Measurements from ENCODE around the gene CSRP3.

DNA sequence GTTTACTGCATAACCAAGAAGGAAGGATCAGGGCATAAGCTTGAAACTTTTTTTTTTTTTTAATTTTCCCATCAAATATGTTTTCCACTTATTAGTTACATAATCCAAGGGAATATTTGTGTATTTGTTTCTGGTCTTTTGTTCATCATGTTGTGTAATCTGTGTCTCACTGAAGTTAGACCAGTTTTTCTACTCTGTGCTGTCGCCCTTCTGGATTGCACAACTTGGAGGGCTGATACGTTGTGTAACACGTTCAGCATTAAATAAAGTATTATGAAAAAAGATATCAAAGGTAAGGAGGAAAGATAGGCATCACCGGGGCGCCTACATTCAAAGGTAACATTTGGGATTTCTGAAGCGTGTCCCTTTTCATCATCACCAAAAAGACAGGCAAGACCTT lies 42.3 kb upstream of the CSRP3 start:
- TF ChIP-seq, protein P1, sequence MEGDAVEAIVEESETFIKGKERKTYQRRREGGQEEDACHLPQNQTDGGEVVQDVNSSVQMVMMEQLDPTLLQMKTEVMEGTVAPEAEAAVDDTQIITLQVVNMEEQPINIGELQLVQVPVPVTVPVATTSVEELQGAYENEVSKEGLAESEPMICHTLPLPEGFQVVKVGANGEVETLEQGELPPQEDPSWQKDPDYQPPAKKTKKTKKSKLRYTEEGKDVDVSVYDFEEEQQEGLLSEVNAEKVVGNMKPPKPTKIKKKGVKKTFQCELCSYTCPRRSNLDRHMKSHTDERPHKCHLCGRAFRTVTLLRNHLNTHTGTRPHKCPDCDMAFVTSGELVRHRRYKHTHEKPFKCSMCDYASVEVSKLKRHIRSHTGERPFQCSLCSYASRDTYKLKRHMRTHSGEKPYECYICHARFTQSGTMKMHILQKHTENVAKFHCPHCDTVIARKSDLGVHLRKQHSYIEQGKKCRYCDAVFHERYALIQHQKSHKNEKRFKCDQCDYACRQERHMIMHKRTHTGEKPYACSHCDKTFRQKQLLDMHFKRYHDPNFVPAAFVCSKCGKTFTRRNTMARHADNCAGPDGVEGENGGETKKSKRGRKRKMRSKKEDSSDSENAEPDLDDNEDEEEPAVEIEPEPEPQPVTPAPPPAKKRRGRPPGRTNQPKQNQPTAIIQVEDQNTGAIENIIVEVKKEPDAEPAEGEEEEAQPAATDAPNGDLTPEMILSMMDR (conservative IDR thresholded peaks at IDR 0.05; ENCODE audit: low read length): no peak
- no peak for TF ChIP-seq EZH2phosphoT487 (IDR thresholded peaks at IDR 0.05; ENCODE audit: borderline replicate concordance)

Measured in Loucy (cell line).